Skin of body (tissue), 2 donors: Measurements from ENCODE around the gene GRM8. TPM values are rescaled to one million over a fixed set of nuclear protein-coding genes. Genes with fewer than 3 reads are reported as not detected.

ENCODE experiments used
- DNase-seq: peaks from one replicate; lab custom pipeline; 2025; lab: John Stamatoyannopoulos, UW
- total RNA-seq: library from RNA; depleted of rRNA; stranded (reverse); fragments of >200 nt; gene quantifications from one replicate; pipeline ENCODE4 v1.2.3, GENCODE V29; 2014

GRM8 gene
- total RNA-seq, 1 donor from 2014 or later, result 1.9 TPM

DNA sequence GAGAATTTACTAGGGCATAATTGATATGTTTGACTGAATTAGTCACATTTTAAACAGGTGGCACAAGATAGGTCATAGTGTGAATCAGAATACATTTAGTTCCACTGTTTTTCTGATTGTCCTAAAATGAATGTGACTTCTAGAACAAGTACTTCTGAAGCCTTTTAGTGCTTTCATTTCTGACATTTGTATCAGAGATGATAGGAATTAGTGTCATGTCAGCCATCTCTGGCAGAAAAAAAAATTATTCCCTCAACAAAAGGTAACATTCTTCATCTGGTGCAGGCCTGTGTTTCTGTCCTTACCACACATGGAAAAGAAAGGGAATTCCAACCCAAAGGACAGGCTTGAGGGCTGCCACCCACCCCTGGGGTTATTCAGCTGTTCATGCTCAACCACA is 21.3 kb downstream of the GRM8 start:
- no peak for DNase-seq

DNA sequence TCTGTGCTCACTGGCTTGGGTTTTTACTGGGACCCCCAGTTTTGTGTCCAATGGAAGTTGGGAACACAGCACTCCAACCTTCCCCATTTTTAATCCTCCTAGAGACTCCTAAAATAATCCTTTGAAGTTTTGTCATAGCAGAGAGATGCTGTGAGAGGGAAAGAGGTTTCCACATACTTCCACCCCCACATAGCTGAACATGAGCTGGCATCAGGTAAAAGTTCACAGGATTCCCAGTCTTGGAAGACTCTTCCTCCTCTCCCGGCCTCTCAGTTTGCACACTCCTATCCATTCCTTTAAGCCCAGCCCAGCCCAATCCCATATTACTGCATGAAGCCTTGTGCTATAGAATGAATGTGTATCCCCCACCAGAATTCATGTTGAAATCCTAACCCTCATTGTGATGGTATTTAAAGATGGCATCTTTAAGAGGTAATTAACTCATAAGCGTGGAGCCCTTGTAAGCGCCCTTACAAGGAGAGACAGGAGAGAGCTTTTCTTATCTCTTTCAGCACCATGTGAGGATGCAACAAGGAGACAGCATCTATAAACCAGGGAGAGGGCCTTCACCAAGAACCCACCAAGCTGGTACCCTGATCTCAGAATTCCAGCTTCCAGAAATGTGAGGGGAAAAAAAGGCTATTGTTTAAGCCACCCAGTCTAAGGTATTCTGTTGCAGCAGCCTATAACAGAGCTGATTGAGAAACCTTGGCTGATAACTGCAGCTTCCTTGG is 22.4 kb downstream of the GRM8 start:
- no peak for DNase-seq

DNA sequence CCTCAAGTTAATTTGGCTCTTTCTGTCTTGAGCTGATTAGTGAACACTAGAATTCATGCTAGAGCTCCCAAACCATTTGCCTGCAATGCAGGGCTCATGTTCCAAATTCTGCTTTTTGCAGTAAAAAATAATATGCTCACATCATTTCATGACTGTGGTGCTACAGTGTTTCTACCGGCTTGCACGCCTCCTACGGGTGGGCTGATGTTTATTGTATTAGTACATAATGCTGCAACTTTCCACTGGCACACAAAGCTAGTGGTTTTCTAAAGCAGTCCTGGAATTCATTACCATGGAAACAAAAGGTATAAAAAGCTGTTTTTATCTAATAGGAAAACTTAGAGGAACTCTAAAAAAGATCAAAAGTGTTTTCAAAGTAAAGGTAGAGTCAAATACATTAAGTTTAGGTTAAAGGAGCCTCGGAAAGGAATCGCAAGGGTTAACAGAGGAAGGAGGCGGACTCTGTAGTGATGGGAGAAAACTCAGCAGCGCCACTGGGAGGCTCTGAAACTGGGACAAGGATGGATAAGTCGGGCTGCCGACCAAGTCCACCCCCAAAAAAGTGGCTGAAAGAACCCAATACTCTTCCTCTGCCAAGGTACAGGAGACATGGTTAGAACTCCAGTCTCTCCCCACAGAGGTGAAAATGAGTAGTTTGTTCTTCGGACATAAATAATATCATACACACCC is 25.9 kb downstream of the GRM8 start:
- no peak for DNase-seq

DNA sequence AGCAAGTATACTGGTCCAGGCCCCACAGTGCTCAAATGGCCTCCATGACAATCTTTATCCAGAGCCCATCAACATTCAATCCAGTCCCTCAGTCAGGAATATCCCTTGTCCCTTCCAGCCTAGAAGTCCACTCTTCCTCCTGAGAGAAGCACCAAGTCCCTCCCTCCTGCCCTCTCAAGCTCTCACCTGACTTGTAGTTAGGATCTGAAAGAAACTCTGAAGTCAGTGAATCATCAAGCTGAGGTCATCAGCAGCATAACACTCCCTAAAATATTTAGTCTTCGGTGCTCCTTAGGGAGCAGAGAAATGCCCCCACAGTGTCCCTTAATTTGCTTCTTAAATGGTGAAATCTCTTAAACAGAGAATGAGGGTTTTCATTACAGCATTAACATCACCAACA is 31.0 kb downstream of the GRM8 start:
- DNase-seq, result no peak

DNA sequence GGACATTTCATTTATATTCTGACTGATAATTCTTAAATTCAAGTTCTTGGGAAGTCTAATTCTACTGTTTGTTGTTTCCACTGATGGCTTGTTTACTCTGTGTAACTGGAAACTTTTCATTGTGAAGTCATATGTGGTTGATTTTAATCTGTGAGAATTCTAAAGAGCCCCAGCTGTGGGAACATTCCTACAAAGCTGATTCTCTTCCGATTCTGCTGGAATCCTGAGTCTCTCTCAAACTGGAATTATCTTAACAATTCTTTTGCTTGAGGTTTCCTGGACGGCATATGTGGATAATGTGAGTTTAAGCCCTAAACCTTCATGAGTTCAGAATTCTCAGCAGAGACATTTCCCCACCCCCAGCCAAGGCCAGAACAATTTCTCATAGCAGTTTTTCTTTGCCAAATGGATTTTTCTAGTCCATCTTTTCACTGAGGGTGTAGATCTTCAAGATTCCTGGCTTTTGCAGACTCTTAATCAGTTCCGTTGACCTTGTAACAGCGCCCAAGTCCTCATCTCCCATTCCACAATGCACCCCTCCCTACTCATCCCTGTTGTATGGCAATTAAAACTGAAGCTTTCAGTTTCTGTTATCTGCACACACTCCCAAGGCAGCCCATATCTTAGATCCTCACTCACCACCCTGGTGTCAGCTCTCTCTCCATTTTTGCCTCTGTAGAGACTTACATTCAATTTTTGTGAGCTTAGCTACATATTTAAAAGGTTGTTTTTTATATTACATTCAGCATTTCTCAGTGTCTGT is 37.6 kb downstream of the GRM8 start:
- DNase-seq, result no peak

DNA sequence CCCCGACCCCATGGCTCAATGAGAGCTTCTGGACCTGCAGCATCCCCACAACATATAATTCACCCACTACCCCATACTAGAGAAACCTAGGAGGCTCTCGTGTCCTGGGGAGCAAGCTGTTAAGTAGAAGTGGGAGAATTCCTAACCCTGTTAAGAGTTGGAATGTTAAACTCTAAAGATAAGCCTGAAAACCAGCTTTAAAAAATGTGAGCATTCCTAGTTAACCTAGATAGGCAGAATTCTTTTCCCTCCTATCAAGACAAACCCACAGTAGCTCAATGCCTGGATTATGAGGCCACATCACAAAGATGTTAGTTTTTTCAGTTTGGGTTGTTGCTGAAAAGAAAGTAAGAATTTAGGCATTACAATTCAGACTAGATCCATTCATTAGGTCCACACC is 42.9 kb downstream of the GRM8 start:
- no peak for DNase-seq

DNA sequence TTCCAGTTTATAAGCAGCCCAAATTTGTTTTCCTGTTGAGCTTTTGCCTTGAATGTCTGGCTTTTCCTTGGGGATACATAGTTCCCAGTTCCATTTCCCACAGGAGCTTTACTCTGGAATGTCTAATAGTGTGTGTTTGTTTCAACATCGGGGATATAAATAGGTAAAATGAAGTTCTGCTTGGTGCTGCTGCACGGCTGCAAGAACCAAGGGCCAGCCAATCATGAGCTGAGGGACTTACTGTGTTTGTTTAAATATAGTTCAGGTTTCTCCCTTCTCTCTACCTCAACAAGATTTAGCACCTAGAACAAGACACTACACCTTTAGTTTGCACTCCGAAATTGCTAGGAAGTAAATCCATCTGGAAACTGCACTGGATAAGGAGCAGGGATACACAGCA is 43.9 kb downstream of the GRM8 start:
- DNase-seq, result no peak

DNA sequence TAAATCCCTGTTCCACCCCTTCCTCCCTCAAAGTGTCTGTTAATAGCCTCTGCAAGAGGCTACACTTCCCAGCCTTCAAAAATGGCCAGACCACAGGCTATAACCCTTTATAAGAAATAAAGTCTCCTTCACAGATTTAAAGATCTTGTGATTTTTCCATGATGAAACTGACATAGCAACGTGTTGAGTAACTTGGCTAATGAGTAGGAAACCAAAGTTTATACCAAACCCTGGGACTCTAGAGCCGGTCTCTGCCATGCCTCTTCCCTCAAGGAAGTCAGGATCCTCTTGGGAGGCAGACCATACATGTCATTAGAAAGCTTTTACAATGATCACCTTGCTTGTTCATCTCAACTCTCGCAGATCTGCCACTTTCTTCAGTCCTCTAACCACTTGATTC is 44.4 kb downstream of the GRM8 start:
- DNase-seq, result no peak

DNA sequence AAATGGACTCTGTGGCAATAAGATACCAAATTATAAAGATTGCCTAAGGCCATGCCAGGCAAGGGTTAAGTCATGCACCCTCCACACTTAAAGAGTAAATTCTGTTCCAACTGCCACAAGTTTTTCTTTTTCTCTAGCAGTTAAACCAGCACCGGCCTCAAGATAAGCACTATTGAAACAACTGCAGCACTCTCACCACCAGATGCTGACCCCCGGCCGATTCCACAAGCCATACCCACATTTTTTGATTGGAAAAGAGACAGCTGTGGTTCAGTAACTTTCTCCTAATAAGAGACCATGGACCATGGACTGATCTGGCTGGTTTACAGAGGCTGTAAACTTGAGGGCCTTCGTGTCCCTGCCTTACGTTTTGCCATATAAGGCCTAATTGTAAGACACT is 44.9 kb downstream of the GRM8 start:
- DNase-seq, result no peak

DNA sequence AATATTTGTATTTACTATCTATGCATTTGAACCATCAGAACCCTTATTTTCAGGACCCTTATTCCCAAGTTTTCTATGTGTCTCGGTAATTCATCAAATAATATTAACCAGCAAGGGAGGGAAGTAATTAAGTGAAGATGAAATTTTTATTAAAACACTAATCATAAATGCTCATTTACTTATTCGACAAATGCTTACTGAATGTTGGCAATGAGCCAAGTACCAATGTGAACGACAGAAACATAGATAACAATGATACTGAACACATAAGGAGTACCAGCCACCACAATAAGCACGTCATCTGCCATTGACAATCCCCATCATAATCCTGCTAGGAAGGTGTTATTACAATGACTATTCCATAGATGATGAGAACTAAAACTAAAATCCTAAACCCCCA is 45.5 kb downstream of the GRM8 start:
- no peak for DNase-seq

DNA sequence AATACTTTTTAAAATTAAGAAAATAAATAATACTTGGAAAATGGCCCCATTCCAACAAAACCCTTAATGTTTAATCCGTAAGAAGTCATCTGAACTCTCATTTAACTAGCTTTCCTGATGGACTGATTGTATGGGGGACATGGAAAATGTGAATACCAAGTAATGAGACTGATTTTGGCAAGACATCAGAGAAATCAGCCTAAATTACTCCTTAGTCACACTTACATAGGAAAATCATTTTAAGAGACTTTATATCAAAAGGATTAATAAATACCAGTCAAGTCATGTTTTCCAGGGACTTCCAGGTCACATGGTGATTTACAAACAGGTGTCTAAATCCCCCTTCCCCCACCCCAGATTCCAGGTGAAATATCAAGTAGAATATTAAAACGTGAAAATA is 58.2 kb downstream of the GRM8 start:
- DNase-seq, result no peak

DNA sequence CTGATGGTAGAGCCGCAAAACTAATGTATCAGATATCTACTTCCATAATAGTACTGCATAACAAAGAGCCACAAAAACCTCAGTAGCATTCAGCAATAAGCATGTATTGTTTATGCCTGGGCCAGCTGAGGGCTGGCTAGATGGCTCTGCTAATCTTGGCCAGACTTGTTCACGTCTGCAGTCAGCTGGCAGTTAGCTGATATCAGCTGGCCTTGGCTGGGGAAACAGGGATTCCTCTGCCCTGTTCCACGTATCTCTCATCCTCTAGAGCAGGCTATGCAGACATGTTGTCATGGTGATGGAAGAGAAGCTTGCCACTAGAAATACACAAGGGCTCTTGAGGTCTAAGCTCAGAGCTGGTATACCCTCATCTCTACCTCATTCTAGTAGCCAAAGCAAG is 62.9 kb downstream of the GRM8 start:
- no peak for DNase-seq

DNA sequence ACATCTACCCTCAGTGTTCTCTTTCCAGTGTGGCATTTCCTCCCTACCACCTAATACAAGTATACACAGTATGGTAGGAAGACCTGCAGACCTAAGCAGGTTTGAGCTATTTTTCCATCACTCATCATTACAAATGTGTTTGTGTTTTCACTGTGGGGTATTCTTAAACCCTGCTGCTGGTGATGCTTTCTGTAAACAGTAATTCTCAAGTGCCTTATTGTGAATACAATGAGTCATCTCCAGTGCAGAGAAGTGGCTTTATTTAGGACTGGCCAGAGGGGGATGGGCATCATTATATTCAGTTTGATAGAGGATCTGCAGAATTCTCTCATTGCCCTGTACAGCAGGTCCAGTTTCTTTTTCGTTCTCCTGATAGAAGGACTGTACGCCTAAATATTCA is 63.7 kb downstream of the GRM8 start:
- no peak for DNase-seq

DNA sequence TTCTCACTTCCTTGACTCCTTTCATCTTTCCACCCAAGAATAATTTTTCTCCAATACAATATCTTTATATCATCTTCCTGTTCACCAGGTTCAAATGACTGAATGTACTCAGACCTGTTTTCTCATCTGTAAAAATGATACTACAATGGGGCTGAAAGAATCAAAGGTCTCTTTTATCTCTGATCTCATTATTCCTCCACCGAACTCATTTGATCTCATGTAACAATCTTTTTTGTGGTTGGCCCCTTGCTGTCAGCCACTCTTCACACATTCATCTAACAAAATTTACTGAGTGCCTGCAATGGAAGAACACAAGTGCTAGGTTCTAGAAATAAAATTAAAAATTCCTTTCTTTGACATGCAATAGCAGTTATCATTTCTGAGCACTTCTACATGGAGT is 65.0 kb downstream of the GRM8 start:
- DNase-seq, result no peak

DNA sequence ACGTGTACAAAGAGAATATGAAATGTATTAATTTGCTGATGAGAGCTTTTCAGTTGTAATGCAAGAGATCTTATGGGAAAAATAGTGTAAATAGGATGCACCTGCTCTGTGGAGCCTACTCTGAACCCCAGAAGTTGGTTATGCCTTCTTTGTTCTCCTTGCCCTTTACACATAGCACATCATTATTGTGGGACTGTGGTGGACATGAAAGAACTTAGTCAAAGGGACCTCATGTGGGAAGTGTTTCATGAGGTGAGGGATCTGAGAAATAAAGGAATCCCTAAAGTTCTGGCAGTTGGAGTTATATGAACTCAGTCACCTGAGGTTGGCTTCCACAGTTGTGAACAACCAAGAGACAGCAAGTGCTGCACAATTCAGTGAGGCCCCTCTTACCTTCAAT is 66.1 kb downstream of the GRM8 start:
- DNase-seq, result no peak

DNA sequence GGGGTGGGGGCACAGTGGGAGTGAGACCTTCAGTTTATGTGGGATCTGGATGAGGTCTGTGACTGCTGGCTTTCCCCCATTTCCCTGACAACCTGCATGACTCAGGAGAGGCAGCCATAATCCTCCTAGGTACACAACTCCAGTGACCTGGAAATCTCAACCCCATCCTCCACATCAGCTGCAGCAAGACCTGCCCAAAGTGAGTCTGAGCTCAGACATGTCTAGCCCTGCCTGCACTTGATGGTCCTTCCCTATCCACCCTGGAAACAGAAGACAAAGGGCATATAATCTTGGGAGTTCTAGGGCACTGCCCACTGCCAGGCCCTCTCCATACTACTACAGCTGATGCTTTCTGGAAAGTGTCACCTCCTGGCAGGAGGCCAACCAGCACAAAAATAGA is 75.6 kb downstream of the GRM8 start:
- DNase-seq, result no peak

DNA sequence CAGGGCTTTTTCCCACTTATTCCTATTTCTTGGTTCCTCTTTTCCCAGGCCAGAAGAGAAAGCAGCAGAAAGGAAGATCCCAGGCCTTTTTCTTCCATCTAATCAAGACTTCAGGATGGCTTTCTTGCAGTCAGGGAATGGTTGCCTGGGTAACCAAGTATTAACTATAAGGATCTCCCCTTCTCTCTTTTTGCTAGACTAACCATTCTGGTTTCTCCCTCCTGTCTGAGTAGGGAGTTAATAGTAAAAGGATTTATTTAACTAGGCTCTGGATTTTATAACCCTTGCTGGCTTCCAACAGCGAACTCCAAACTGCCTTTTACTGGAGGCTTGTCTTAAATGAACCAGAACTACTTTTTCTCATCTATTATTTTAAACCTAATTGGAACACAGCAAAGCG is 90.4 kb downstream of the GRM8 start:
- DNase-seq, result no peak

DNA sequence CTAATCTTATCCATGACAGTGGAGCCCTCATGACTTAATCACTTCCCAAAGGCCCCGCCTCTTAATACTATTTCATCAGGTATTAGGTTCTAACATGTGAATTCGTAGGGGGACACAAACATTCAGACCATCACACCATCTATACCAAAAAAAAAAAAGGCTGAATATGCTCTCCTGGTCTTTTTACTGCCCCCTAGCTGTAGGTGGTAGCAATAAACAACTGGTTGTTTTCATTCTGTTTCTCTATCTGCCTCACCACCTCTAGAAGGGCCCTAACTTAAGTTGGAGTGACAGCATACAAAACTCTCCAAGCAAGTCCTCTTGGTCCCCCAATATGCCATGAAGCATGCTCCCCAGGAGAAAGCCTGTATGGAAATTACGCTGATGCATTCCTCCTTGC is 94.1 kb downstream of the GRM8 start:
- DNase-seq, result no peak

DNA sequence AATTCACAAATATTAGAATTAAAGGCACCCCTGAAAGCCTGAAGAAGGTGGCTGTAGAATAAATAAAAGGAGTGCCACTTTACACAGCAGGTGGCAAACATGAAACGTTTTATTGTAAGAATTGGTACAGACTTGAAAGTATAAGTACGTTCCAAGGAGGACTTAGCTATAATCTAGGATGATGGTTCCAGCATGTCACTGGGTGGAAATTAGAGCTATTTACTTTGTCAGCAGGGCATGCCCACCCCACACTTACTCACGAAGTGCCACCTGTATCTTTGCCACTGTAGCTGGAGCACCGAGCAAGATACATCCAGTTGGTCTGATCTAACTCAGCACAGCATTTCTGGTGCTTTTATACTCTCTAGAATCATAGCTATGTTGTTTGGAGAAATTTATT is 97.8 kb downstream of the GRM8 start:
- DNase-seq, result no peak

DNA sequence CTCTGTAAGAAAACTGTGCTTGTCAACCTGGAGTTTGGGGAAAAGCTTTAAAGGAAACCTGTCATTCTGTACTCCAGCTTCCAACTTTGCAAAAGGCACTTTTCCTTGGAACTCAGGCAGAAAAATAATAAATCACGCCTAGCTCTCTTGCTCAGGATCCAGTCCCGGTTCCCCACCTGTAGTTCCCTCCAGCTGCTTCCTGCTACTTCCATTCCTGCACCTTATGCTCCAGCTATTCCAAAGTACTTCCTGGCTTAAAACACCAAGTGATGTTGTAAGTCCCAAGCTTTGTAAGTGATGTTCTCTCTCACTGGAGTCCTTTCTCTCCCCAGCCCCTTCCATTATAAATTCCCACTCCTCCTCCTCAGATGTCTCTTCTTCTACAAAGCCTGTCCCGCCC is 98.6 kb downstream of the GRM8 start:
- no peak for DNase-seq

DNA sequence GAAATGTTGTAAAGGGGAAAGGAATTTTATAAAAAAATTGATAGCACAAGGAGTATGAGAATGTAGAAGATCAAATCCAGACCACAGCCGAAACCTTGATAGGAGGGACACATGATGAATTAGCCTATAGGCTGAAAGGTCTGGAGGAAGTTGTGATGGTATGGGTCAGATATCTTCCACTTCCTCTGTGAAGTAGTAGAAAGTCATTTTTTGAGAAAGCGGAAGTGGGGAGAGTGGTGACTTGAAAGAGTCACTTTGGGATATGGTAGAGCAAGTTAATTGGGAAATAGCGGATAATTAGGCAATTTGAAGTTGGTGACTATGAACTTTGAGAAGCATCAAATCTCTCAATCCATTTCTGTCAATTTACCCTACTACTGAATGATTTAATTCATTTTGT is 99.4 kb downstream of the GRM8 start:
- DNase-seq, result no peak

DNA sequence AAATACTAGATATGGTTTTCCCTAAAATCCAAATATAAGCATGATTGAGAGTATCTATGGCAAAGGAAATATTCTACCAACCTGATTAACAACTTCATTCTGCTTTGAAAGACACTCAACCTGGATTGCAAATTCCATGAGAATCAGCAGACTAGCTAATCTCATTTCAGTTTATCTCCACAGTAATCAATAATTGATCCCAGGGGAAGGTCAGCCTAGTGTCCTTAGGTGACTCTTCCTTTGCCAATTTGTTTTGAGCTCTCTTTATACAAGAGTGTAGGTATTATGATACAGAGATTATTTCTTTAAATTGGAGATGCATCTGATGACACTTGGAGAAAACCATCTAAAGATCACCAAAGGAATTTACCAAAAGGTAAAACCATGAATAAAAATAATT is 100.3 kb downstream of the GRM8 start:
- DNase-seq, result no peak

DNA sequence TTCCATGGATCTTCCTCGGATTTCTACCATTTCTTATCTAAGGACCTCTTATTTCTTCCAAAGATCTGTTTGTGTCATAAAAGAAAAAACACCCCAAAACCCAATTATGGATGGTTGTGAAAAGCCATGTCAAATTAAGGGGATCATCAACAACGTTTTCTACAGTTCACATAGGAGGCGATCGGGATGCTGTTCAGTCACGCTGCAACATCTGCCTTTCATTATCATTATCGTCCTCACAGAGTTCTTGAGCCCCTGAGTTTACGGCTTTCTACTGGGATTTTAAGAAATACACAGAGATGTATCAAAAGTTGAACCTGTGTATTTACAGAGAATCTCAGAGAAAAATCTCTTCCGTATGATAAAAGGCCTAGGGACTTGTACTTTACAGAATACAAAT is 101.4 kb downstream of the GRM8 start:
- no peak for DNase-seq
